ENCODE measurements around the gene SYCE1L. TPM values are rescaled to one million over a fixed set of nuclear protein-coding genes. Genes with fewer than 3 reads are reported as not detected.
"Not testable (repeated sequence)": the region's sequence is repeated elsewhere in the genome, so short reads cannot be mapped to it uniquely, and the experiment has no call there.

The SYCE1L gene
- total RNA-seq, 1 experiment from 2014 or later, result 0.39 TPM

- no peak for DNase-seq (ENCODE audit: low read depth)
These were observed 1.5 kb upstream of the SYCE1L start for GRCh38 chr16:77197747-77198146.

- no peak for DNase-seq (ENCODE audit: low read depth)
These were observed 7.3 kb downstream of the SYCE1L start for GRCh38 chr16:77206533-77206932.

DNA sequence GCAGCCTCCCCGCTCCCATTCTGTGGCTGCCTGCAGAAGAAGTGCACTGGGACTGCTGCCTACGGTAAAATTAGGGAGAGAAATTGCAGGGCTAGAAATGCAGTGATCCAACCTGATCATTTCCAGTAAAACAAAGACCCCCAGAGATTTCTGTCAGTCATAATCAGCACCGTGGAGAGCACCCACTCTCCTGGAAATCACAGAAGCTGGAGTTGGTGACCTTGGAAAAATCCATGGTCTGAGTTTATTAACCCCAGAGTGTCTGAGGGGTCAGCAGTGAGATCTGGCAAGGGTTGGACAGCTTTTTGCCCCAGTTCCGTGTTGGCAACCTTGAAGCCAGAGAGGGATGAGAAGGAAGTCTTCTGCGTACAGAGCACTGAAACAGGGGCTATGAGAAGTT lies 7.8 kb downstream of the SYCE1L start:
- no peak for DNase-seq (ENCODE audit: low read depth)

GRCh38 chr16:77208382-77208781 lies 9.2 kb downstream of the SYCE1L start:
- DNase-seq (ENCODE audit: low read depth), result no peak

DNA sequence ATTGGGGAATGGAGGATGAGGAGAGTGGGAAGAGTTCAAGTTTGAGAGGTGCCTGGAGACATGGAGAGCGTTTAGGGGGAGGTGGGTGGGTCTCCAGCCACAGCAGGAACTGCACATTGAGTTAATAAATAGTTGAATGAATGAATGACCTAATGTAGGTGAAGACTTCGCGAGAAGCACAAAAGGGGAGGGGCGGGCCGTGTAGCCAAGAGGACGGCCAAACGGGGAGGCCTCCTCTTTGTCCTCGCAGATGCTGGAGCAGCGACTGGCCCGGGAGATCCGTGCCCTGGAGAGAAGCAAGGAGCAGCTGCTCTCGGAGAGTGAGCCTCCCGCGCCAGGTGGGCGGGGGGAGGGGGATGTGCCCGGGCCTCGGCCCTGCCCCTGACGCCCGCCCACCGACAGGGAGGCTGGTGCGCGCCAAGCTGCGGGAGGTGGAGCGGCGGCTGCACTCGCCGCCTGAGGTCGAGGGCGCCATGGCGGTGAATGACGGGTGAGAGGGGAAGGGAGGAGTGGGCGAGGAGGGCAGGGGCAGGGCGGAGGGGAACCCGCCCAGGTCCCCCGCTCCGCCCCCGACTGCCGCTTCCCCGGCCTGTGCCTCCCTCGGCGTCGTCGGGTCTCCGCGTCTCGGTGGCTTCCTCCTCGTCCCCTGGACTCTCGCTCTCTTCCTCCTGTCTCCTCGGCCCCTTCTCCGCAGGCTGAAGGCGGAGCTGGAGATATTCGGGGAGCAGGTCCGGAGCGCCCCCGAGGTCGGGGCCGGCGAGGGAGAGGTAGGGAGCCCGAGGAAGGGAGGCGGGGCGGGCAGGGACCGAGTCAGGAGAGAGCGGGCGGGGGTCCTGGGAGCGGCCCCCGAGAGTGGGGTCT lies 12.9 kb downstream of the SYCE1L start:
- DNase-seq (ENCODE audit: low read depth), result peak; percentile 72

DNA sequence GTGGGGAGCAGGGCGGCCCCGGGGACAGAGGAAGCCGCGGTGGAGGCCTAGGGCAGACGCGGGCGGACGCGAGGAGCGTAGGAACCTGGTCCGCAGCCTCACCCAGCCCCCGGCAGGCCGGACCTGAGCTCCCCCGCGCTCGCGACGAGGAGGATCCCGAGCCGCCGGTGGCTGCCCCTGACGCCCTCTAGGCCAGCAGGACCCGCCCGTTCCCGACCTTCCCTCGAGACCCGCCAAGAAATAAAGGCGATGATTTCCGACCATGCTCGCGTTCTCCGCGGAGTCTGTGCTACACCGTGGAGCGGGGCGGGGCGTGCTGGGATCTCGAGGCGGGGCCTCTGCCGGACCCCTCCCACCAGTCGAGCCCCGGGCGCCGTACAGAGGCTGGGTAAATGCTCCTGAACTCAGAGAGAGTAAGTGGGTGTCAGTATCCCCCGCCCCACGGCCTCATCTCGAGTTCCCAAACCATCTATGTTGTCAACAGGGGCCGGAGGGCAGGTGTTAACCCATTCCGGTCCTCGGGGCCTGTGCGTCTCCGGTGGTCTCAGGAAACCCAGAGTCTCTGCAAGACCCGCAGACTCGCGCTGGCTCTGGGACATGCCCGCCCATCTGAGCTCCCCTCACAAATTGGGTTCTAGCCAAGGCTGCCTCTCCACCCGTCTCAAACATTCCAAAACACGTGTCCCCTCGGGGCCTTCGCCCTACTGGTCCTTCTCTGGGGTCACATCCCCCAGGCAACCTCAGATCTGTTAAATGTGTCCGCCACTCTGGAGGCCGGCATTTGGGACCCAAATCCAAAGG lies 13.7 kb downstream of the SYCE1L start:
- DNase-seq (ENCODE audit: low read depth), result peak; percentile 57

DNA sequence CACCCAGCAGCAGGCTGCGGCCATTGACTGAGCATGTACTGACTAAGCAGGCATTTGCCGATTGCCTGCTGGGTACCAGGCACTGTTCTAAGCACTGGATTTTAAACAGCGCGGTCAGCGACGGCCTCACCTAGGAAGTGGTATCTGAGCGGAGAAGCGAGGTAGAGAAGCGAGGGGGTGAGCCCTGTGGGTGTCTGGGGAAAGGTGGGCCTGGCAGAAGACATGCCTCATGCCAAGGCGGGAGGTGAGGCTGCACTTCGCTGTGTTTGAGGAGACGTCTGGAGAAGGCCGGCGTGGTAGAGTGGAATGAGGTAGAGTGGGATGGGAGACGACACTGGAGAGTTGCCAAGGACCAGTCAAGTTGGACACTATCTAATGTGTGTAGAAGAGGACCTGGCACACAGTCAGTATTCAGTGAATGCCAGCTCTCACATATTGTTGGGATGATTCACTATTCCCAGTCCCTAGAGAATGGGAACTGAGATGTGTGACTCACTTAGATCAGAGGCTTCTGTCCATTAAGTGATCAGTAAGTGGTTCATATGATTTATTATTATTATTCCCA lies 14.4 kb downstream of the SYCE1L start:
- DNase-seq (ENCODE audit: low read depth), result peak; percentile 99

- peak; percentile 64 for DNase-seq (ENCODE audit: low read depth)
These were observed 15.4 kb downstream of the SYCE1L start for GRCh38 chr16:77214411-77215138.

DNA sequence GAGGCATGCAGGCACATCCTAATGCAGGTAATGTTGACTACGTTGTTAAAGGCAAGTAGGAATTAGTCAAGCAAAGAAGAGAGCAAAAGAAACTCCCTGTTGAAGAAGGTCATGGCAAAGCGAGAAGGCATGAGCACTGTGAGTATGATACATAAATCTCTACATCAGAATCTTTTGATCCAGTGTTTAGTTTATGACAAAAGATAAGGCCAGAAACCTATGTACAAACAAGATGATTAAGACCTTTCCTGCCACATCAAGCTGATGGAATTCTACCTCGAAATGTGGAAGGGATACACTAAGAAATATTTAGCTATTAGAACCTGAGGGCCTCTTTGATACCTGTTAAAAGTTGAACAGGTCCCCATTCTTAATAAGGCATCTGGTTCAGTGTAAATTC lies 20.2 kb downstream of the SYCE1L start:
- peak; percentile 38 for DNase-seq (ENCODE audit: low read depth)

DNA sequence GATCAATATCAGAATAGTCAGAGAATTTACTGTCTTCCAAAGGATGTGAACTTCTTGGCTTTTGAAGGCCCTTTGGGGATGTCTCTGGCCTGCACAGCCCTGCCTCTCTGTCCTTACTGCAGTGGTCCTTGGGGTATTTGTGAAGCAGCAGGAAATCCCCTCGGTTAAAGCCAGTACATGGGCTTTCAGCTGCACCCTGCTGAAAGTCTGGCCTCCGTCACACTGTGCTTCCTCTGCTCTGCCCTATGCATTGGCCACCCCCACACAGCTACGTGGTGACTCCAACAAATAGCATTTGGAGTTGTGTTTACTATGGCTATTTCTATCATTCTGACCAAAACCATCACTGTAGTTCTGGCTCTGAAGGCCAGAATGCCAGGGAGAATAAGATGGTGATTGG lies 21.2 kb downstream of the SYCE1L start:
- DNase-seq (ENCODE audit: low read depth), result no peak

GRCh38 chr16:77221482-77221881 lies 22.3 kb downstream of the SYCE1L start:
- no peak for DNase-seq (ENCODE audit: low read depth)

DNA sequence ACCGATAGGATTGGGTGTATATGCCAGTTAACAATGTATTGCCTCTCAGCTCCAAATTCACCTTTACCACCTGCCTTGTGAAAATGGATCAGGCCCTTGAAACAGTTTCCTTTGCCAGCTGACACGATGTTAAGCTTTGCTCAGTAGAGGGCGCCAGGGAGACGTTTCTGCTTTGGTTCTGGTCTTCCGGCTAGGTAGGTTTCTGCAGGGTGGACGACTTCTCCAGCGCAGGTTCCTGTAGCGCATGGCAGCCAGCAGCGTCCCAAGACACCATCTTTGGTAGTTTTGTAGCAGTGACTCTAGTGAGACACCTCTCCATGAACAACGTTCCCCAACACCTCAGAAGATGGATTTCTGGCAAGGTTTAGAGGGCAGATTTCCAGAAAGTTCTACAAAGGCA lies 24.0 kb downstream of the SYCE1L start:
- DNase-seq (ENCODE audit: low read depth), result peak; percentile 16

DNA sequence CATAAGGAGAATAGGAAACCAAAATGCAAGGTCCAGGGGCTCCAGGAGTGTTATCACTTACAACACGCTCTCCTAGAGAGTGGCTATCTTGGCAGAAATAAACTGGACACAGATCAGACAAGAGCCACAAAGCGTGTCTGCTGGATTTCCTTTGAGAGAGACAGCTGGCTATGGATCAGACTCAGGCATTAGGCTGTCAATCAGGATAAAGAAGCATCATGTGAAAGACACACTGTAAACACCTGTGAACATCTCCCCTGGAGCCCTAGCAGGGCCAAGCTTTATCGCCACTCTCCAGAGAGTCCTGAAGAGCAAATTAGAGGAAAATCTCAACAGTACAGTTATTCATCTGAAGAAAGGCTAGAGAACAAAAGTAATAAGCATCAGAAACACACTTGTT lies 26.0 kb downstream of the SYCE1L start:
- no peak for DNase-seq (ENCODE audit: low read depth)

GRCh38 chr16:77227745-77228144 lies 28.5 kb downstream of the SYCE1L start:
- DNase-seq (ENCODE audit: low read depth), result no peak

DNA sequence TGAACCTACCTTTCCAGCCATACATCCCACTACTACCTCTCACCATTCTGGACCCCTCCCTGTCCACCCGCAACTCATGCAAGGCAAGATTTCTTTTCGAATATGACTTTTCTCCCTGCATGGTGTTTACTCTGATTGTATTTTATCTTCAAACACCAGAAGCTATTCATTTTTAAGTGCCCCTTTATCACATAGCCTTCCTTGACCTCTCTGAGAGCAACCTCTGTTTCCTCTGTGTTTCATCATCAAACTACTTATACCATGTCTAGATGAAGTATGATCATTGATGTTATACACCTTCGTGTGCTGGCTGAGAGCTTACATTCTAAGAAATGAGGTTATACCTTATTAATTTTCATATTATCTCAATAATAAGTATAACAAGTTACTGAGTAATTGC lies 31.8 kb downstream of the SYCE1L start:
- no peak for DNase-seq (ENCODE audit: low read depth)

DNA sequence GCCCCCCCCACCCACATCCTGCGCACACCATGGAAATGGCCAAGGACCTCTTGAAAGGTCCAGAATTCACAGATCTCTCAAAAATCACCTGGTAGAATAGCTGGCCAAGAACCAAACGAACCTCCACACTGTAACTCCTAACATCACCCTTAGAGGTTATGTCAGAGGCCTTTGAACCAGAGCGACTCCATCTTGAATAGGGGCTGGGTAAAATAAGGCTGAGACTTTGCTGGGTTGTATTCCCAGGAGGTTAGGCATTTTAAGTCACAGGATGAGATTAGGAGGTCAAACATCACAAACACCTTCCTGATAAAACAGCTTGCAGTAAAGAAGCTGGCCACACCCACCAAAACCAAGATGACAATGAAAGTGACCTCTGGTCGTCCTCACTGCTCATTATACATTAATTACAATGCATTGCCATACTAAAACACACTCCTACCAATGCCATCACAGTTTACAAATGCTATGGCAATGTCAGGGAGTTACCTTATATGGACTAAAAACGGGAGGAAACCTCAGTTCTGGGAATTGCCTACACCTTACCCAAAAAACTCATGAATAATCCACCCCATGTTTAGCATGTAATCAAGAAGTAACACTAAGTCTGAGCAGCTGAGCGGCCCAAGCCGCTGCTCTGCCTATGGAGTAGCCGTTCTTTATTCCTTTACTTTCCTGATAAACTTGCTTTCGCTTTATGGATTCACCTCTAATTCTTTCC lies 34.8 kb downstream of the SYCE1L start:
- DNase-seq (ENCODE audit: low read depth), result no peak

- DNase-seq (ENCODE audit: low read depth), result peak; percentile 81
These were observed 35.4 kb downstream of the SYCE1L start for GRCh38 chr16:77234611-77235010.

GRCh38 chr16:77236063-77236511 lies 36.9 kb downstream of the SYCE1L start:
- peak; percentile 79 for DNase-seq (ENCODE audit: low read depth)

- DNase-seq (ENCODE audit: low read depth), result peak; percentile 30
These were observed 39.4 kb downstream of the SYCE1L start for GRCh38 chr16:77238593-77238992.

GRCh38 chr16:77242471-77242870 lies 43.3 kb downstream of the SYCE1L start:
- DNase-seq (ENCODE audit: low read depth), result not testable (repeated sequence)

GRCh38 chr16:77246150-77246549 lies 46.9 kb downstream of the SYCE1L start:
- DNase-seq (ENCODE audit: low read depth), result no peak
